ENCODE measurements around the gene TMEM181.

DNA sequence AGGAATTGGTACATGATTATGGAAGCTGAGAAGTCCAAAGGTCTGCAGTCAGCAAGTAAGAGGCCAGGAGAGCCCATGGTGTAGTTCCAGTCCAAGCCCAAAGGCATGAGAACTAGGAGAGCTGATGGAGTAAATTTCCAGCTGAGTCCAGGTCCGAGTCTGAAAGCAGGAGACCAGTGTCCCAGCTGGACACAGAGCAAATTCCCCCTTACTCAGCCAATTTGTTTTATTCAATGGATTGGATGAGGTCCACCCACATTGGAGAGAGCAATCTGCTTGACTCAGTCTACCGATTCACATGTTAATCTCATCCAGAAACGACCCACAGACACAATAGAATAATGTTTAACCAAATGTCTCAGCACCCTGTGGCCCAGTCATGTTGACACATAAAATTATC is 14.9 kb downstream of the TMEM181 start:
- TF ChIP-seq, protein P1, sequence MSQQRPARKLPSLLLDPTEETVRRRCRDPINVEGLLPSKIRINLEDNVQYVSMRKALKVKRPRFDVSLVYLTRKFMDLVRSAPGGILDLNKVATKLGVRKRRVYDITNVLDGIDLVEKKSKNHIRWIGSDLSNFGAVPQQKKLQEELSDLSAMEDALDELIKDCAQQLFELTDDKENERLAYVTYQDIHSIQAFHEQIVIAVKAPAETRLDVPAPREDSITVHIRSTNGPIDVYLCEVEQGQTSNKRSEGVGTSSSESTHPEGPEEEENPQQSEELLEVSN (IDR thresholded peaks at IDR 0.05; ENCODE audit: borderline replicate concordance, low read depth) = no peak
- TF ChIP-seq POLR2A (IDR thresholded peaks at IDR 0.05; ENCODE audit: low read length) (no peak), CTCF (IDR thresholded peaks at IDR 0.05) (no peak), MAZ (IDR thresholded peaks at IDR 0.05; ENCODE audit: borderline replicate concordance, low read depth, low read length) (no peak), RFX5 (IDR thresholded peaks at IDR 0.05) (no peak), KDM1A (IDR thresholded peaks at IDR 0.05; ENCODE audit: low read depth) (no peak)
